SHP77 treated with DMSO at 0.1 percent for 48 hours (cell line): ENCODE results near the gene COL6A5.

Experiments
- DNase-seq: peaks from one replicate; lab custom pipeline; 2025; lab: John Stamatoyannopoulos, UW

The COL6A5 gene

GRCh38 chr3:130516645-130517512, 171.4 kb downstream of the COL6A5 start, which contains the start of gene COL6A6:
COL6A6 (plus strand) TSS chr3:130517177; CDS start chr3:130560365, 43,188 bp downstream.
- DNase-seq = no peak

- no peak for DNase-seq
These were observed 172.1 kb downstream of the COL6A5 start for GRCh38 chr3:130517602-130518001.

GRCh38 chr3:130519754-130520153, 174.3 kb downstream of the COL6A5 start:
- DNase-seq = no peak

- DNase-seq = no peak
These were observed 176.9 kb downstream of the COL6A5 start for GRCh38 chr3:130522399-130522798.

GRCh38 chr3:130527426-130527825, 182.0 kb downstream of the COL6A5 start:
- DNase-seq = no peak

GRCh38 chr3:130528120-130528519, 182.6 kb downstream of the COL6A5 start:
- no peak for DNase-seq

GRCh38 chr3:130529486-130530215, 184.2 kb downstream of the COL6A5 start:
- DNase-seq = no peak

GRCh38 chr3:130533247-130533646, 187.8 kb downstream of the COL6A5 start:
- DNase-seq = no peak
